AG09319 (cell line): ENCODE data around the gene SAMM50.

Source experiments
- DNase-seq: peaks from one replicate; pipeline ENCODE4 v3.0.0-alpha.2; 2010; ENCODE audit warnings: low read depth; ENCODE audit errors: extremely low read depth
- CTCF ChIP-seq: IDR thresholded peaks from 2 replicates; pipeline ENCODE4 v1.5.1; 2011; ENCODE audit warnings: low read depth, mild to moderate bottlenecking, inconsistent platforms, low read length, moderate library complexity

Gene SAMM50

GRCh38 chr22:43969021-43969878 is 14.0 kb downstream of the SAMM50 start:
- no peak for DNase-seq
- no peak for TF ChIP-seq CTCF

GRCh38 chr22:43969989-43970755 is 14.9 kb downstream of the SAMM50 start:
- no peak for DNase-seq
- TF ChIP-seq CTCF, result no peak

GRCh38 chr22:43971112-43971511 is 15.9 kb downstream of the SAMM50 start:
- DNase-seq, result no peak
- no peak for TF ChIP-seq CTCF

GRCh38 chr22:43972931-43973462 is 17.8 kb downstream of the SAMM50 start:
- TF ChIP-seq CTCF, result no peak
- no peak for DNase-seq

GRCh38 chr22:43974028-43974545 is 18.8 kb downstream of the SAMM50 start:
- TF ChIP-seq CTCF, result no peak
- no peak for DNase-seq

- TF ChIP-seq CTCF, result no peak
- DNase-seq, result no peak
Measured at GRCh38 chr22:43975041-43975440, 19.8 kb downstream of the SAMM50 start.
